ENCODE data around the gene RAB11B. TPM values are rescaled to one million over a fixed set of nuclear protein-coding genes. Genes with fewer than 3 reads are reported as not detected.

The RAB11B gene
- total and polyA plus RNA-seq, 2 of the 13 experiments (the other 11 are each of a cell fraction or from before 2014, with no cell fraction given), result 6.0 to 28.4 TPM

DNA sequence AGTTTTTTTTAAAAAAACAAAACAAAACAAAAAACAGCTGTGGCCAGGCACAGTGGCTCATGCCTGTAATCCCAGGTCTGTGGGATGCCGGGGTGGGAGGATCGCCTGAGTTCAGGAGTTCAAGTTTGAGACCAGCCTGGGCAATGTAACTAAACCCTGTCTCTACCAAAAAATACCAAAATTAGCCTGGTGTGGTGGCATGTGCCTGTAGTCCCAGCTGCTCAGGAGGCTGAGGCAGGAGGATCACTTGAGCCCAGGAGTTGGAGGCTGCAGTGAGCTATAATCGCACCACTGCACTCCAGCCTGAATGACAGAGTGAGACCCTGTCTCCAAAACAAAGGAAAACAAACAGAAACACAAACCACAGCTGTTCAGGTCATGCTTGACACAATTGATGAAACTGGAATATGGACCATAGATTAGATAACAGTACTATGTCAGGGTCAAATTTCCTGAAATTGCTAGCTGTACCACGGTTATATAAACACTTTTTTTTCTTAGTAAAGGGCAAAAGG lies 33.1 kb upstream of the RAB11B start (continued):
- TF ChIP-seq XBP1 (CRISPR knock-in tag; IDR thresholded peaks at IDR 0.05) (no peak), ZNF33B (CRISPR knock-in tag; IDR thresholded peaks at IDR 0.05) (no peak), MNT (IDR thresholded peaks at IDR 0.05) (peak; percentile 36), ZNF350 (CRISPR knock-in tag; IDR thresholded peaks at IDR 0.05; ENCODE audit: borderline replicate concordance, low read depth) (peak; percentile 60; the same call in 1 of the 2 replicates), ZC3H13 (CRISPR knock-in tag; IDR thresholded peaks at IDR 0.05) (peak; percentile 72; the same call in 1 of the 2 replicates), ZNF891 (CRISPR knock-in tag; IDR thresholded peaks at IDR 0.05) (no peak), ZNF549 (CRISPR knock-in tag; IDR thresholded peaks at IDR 0.05) (0 out of 2 replicates have a peak, but pooled peaks have one; percentile 44), TOE1 (CRISPR knock-in tag; IDR thresholded peaks at IDR 0.05) (peak; percentile 49; the same call in 1 of the 2 replicates), FOXM1 (CRISPR knock-in tag; IDR thresholded peaks at IDR 0.05) (no peak), ZNF740 (CRISPR knock-in tag; IDR thresholded peaks at IDR 0.05) (no peak), MYNN (CRISPR knock-in tag; IDR thresholded peaks at IDR 0.05; ENCODE audit: low read depth) (no peak), FIP1L1 (IDR thresholded peaks at IDR 0.05; ENCODE audit: borderline replicate concordance, insufficient read depth, low read depth, low read length) (no peak), ZSCAN25 (CRISPR knock-in tag; IDR thresholded peaks at IDR 0.05) (peak; percentile 63), KLF12 (CRISPR knock-in tag; IDR thresholded peaks at IDR 0.05; ENCODE audit: borderline replicate concordance) (no peak), U2AF1 (optimal IDR thresholded peaks at IDR 0.05; ENCODE audit: low read depth, low read length) (no peak), SPEN (CRISPR knock-in tag; IDR thresholded peaks at IDR 0.05; ENCODE audit: low read depth) (peak; percentile 31; the same call in 1 of the 2 replicates), ZNF652 (CRISPR knock-in tag; IDR thresholded peaks at IDR 0.05; ENCODE audit: borderline replicate concordance, low read depth) (no peak; the same call in 1 of the 2 replicates), HNF4A (CRISPR knock-in tag; IDR thresholded peaks at IDR 0.05) (peak; percentile 98), CCAR2 (optimal IDR thresholded peaks at IDR 0.05; ENCODE audit: low read depth, low read length) (no peak), GTF2F1 (IDR thresholded peaks at IDR 0.05; ENCODE audit: low read length) (no peak), ZNF256 (CRISPR knock-in tag; conservative IDR thresholded peaks at IDR 0.05) (no peak), CAMTA2 (CRISPR knock-in tag; IDR thresholded peaks at IDR 0.05; ENCODE audit: borderline replicate concordance) (no peak), CBX5 (CRISPR knock-in tag; IDR thresholded peaks at IDR 0.05; ENCODE audit: borderline replicate concordance) (peak; percentile 67; the same call in 1 of the 2 replicates)
- TF ChIP-seq, protein P1, sequence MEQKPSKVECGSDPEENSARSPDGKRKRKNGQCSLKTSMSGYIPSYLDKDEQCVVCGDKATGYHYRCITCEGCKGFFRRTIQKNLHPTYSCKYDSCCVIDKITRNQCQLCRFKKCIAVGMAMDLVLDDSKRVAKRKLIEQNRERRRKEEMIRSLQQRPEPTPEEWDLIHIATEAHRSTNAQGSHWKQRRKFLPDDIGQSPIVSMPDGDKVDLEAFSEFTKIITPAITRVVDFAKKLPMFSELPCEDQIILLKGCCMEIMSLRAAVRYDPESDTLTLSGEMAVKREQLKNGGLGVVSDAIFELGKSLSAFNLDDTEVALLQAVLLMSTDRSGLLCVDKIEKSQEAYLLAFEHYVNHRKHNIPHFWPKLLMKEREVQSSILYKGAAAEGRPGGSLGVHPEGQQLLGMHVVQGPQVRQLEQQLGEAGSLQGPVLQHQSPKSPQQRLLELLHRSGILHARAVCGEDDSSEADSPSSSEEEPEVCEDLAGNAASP (CRISPR knock-in tag; IDR thresholded peaks at IDR 0.05; ENCODE audit: borderline replicate concordance), result peak; percentile 95
- TF ChIP-seq, protein P2, sequence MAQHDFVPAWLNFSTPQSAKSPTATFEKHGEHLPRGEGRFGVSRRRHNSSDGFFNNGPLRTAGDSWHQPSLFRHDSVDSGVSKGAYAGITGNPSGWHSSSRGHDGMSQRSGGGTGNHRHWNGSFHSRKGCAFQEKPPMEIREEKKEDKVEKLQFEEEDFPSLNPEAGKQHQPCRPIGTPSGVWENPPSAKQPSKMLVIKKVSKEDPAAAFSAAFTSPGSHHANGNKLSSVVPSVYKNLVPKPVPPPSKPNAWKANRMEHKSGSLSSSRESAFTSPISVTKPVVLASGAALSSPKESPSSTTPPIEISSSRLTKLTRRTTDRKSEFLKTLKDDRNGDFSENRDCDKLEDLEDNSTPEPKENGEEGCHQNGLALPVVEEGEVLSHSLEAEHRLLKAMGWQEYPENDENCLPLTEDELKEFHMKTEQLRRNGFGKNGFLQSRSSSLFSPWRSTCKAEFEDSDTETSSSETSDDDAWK (CRISPR knock-in tag; IDR thresholded peaks at IDR 0.05), result no peak
- TF ChIP-seq, protein P3, sequence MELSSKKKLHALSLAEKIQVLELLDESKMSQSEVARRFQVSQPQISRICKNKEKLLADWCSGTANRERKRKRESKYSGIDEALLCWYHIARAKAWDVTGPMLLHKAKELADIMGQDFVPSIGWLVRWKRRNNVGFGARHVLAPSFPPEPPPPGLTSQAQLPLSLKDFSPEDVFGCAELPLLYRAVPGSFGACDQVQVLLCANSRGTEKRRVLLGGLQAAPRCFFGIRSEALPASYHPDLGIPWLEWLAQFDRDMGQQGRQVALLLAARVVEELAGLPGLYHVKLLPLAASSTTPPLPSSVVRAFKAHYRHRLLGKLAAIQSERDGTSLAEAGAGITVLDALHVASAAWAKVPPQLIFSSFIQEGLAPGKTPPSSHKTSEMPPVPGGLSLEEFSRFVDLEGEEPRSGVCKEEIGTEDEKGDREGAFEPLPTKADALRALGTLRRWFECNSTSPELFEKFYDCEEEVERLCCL (CRISPR knock-in tag; IDR thresholded peaks at IDR 0.05; ENCODE audit: borderline replicate concordance), result no peak
